IMR-90 (cell line): ENCODE data around the gene PCDHA5. TPM values are rescaled to one million over a fixed set of nuclear protein-coding genes. Genes with fewer than 3 reads are reported as not detected.

Experiments
- ATAC-seq: fragments of 200-7000 bp; cut with Tn5 transposase; 2 replicates; pipeline ENCODE4 v1.9.1; 2020; ENCODE audit warnings: low read depth, mild to moderate bottlenecking, moderate library complexity
- BruUV-seq: library from RNA; stranded (reverse); fragments of 400-500 nt; replicated peaks from 2 replicates; lab custom pipeline; 2021; lab: Mats Ljungman, UMichigan
- CTCF ChIA-PET: fragments of 300-600 bp; formaldehyde crosslinking; extraction: SDS; loops from one replicate; lab custom pipeline; 2021; ENCODE audit warnings: antibody characterized with exemption; lab: Yijun Ruan, JAX
- POLR2A ChIA-PET: fragments of 300-600 bp; sonication (Branson Sonifier 250); formaldehyde crosslinking; loops from one replicate; lab custom pipeline; 2022; ENCODE audit warnings: antibody characterized with exemption; ENCODE audit not compliant: unreplicated experiment; lab: Charles Lee
- DNase-seq: peaks from one replicate; pipeline ENCODE4 v3.0.0; 2013
- H2AFZ ChIP-seq: replicated peaks from 2 replicates; pipeline ENCODE3; 2013; ENCODE audit warnings: low read length, mild to moderate bottlenecking; ENCODE audit not compliant: poor library complexity
- H2AK5ac ChIP-seq: 2 replicates; pipeline ENCODE4 v1.6.1; 2013; ENCODE audit warnings: low read depth, low read length, inconsistent platforms
- H2AK9ac ChIP-seq: replicated peaks from 2 replicates; pipeline ENCODE3; 2013; ENCODE audit warnings: mild to moderate bottlenecking, low read depth, low read length, moderate library complexity; ENCODE audit not compliant: poor library complexity
- H2BK120ac ChIP-seq: 2 replicates; pipeline ENCODE4 v1.6.1; 2013; ENCODE audit warnings: low read depth, low read length, inconsistent platforms
- H2BK15ac ChIP-seq: 3 replicates; pipeline ENCODE4 v1.6.1; 2013; ENCODE audit warnings: low read depth, low read length, inconsistent platforms
- H2BK20ac ChIP-seq: 2 replicates; pipeline ENCODE4 v1.6.1; 2013; ENCODE audit warnings: low read depth, mild to moderate bottlenecking, inconsistent platforms, low read length, moderate library complexity
- H2BK5ac ChIP-seq: 2 replicates; pipeline ENCODE4 v1.6.1; 2013; ENCODE audit warnings: mild to moderate bottlenecking, low read depth, low read length, inconsistent platforms; ENCODE audit not compliant: poor library complexity, severe bottlenecking
- H3K14ac ChIP-seq: replicated peaks from 2 replicates; pipeline ENCODE4 v1.6.1; 2013; ENCODE audit warnings: low read depth, low read length, inconsistent platforms
- H3K18ac ChIP-seq: 2 replicates; pipeline ENCODE4 v1.6.1; 2013; ENCODE audit warnings: low read depth, low read length, control low read depth
- H3K23ac ChIP-seq: 2 replicates; pipeline ENCODE4 v1.6.1; 2013; ENCODE audit warnings: low read depth, low read length, inconsistent platforms
- H3K27ac ChIP-seq: 2 replicates; pipeline ENCODE4 v1.5.1; 2013; ENCODE audit warnings: mild to moderate bottlenecking, control low read depth, low read length; ENCODE audit not compliant: insufficient read depth
- H3K27me3 ChIP-seq: 2 replicates; pipeline ENCODE4 v1.6.1; 2013; ENCODE audit warnings: low read length; ENCODE audit not compliant: control insufficient read depth, insufficient read depth
- H3K36me3 ChIP-seq: 2 replicates; pipeline ENCODE4 v1.6.1; 2013; ENCODE audit warnings: low read length, mixed read lengths; ENCODE audit not compliant: control insufficient read depth, insufficient read depth
- H3K4ac ChIP-seq: 2 replicates; pipeline ENCODE4 v1.6.1; 2013; ENCODE audit warnings: low read depth, low read length, inconsistent platforms
- H3K4me1 ChIP-seq: 2 replicates; pipeline ENCODE4 v1.6.1; 2013; ENCODE audit warnings: low read length, mixed read lengths; ENCODE audit not compliant: control insufficient read depth, insufficient read depth
- H3K4me2 ChIP-seq: 2 replicates; pipeline ENCODE4 v1.6.1; 2013; ENCODE audit warnings: low read depth, mild to moderate bottlenecking, control low read depth, low read length, moderate library complexity
- H3K4me3 ChIP-seq: 2 replicates; pipeline ENCODE4 v1.5.1; 2013; ENCODE audit warnings: low read depth, mild to moderate bottlenecking, control low read depth, low read length, moderate library complexity; ENCODE audit not compliant: insufficient read depth
- H3K56ac ChIP-seq: 2 replicates; pipeline ENCODE4 v1.6.1; 2013; ENCODE audit warnings: low read length, inconsistent platforms; ENCODE audit not compliant: insufficient read depth; ENCODE audit errors: extremely low read depth
- H3K79me1 ChIP-seq, 2 experiments: 2 replicates each; pipeline ENCODE4 v1.6.1; 2013; ENCODE audit warnings: low read length in 2 of 2, inconsistent platforms in 1 of 2, low read depth in 1 of 2
- H3K9ac ChIP-seq: 2 replicates; pipeline ENCODE4 v1.6.1; 2013; ENCODE audit warnings: low read depth, low read length, control low read depth
- H3K9me1 ChIP-seq: 2 replicates; pipeline ENCODE4 v1.6.1; 2013; ENCODE audit warnings: low read length, inconsistent platforms; ENCODE audit not compliant: insufficient read depth
- H3K9me3 ChIP-seq: 2 replicates; pipeline ENCODE4 v1.6.1; 2013; ENCODE audit warnings: low read length; ENCODE audit not compliant: control insufficient read depth, insufficient read depth
- H4K20me1 ChIP-seq: 2 replicates; pipeline ENCODE4 v1.6.1; 2013; ENCODE audit warnings: low read length, inconsistent platforms; ENCODE audit not compliant: insufficient read depth
- H4K5ac ChIP-seq: 2 replicates; pipeline ENCODE4 v1.6.1; 2013; ENCODE audit warnings: mild to moderate bottlenecking, low read depth, low read length, control low read depth
- H4K8ac ChIP-seq, 2 experiments: 2 replicates each; pipeline ENCODE4 v1.6.1; 2013; ENCODE audit warnings: low read depth in 2 of 2, low read length in 2 of 2, control low read depth in 1 of 2, inconsistent platforms in 1 of 2
- H4K91ac ChIP-seq: 2 replicates; pipeline ENCODE4 v1.6.1; 2013; ENCODE audit warnings: low read depth, low read length, inconsistent platforms; ENCODE audit not compliant: insufficient read depth
- BHLHE40 ChIP-seq: fragments of 150-350 bp; IDR thresholded peaks from 2 replicates; pipeline ENCODE4 v1.6.1; 2016; ENCODE audit warnings: mild to moderate bottlenecking, low read depth, low read length
- FOS ChIP-seq: fragments of 150-350 bp; IDR thresholded peaks from 2 replicates; pipeline ENCODE4 v1.6.1; 2016; ENCODE audit warnings: low read depth, low read length
- MAZ ChIP-seq: IDR thresholded peaks from 2 replicates; pipeline ENCODE4 v1.6.1; 2012; ENCODE audit warnings: low read depth, mild to moderate bottlenecking, low read length, improper control_type of control experiment, moderate library complexity, borderline replicate concordance
- RCOR1 ChIP-seq: IDR thresholded peaks from 2 replicates; pipeline ENCODE4 v1.6.1; 2012; ENCODE audit warnings: mild to moderate bottlenecking, low read length, improper control_type of control experiment; ENCODE audit not compliant: insufficient replicate concordance
- WGBS, 2 experiments: methylation state at CpG; one replicate each; pipeline versions ENCODE4 v1.1.5 to v1.1.7; 2013; ENCODE audit warnings: missing lambda C conversion rate in 2 of 2; ENCODE audit not compliant: insufficient read length in 1 of 2; ENCODE audit errors: extremely low coverage in 2 of 2; 5-methylcytosine and 5-hydroxymethylcytosine counted together
- dilution Hi-C: fragments of 300-500 bp; cut with HindIII; formaldehyde crosslinking; loops from one replicate; pipeline ENCODE4 v1.14.3; 2018; ENCODE audit warnings: low sequenced_read_pairs; ENCODE audit not compliant: unreplicated experiment
- in situ Hi-C: fragments of 300-500 bp; cut with MboI; formaldehyde crosslinking; loops from 3 replicates; pipeline ENCODE4 v1.14.3; 2019; ENCODE audit warnings: low sequenced_read_pairs, inconsistent platforms, mixed read lengths
- intact Hi-C: fragments of 100-400 bp; cut with micrococcal nuclease; formaldehyde crosslinking; loops from 2 replicates; pipeline ENCODE4 v1.10.0; 2022
- polyA plus RNA-seq, 3 experiments: library from polyadenylated mRNA; depleted of rRNA; stranded (reverse); fragments of >200 nt; gene quantifications; 2 replicates each; pipeline ENCODE4 v1.2.3, GENCODE V29; 2012; ENCODE audit warnings: low replicate concordance in 1 of 3
- total RNA-seq: library from RNA; depleted of rRNA; stranded (reverse); fragments of >200 nt; gene quantifications from 2 replicates; pipeline ENCODE4 v1.2.3, GENCODE V29; 2012
- TF ChIP-seq, protein P1 (sequence below): conservative IDR thresholded peaks from 2 replicates; pipeline ENCODE4 v1.5.1; 2012; ENCODE audit warnings: mild to moderate bottlenecking, low read depth, low read length, improper control_type of control experiment
- TF ChIP-seq, protein P2 (sequence below): fragments of 150-350 bp; IDR thresholded peaks from 2 replicates; pipeline ENCODE4 v1.6.1; 2016; ENCODE audit warnings: low read depth, mild to moderate bottlenecking, low read length, moderate library complexity, borderline replicate concordance

Gene PCDHA5
- total and polyA plus RNA-seq, 2 of the 4 experiments (the other 2 are of a cell fraction) = not detected

DNA sequence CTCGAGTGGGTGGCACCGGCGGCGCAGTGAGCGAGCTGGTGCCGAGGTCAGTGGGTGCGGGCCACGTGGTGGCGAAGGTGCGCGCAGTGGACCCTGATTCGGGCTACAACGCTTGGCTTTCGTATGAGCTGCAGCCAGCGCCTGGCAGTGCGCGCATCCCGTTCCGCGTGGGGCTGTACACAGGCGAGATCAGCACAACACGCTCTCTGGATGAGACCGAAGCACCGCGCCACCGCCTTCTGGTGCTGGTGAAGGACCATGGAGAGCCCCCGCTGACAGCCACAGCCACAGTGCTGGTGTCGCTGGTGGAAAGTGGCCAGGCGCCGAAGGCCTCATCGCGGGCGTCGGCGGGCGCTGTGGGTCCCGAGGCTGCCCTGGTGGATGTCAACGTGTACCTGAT lies 2.1 kb downstream of the PCDHA5 start:
- intact Hi-C loops = no loop called here
- Histone ChIP-seq H2BK20ac (no peak overlapping the region), H3K4me2 (no peak overlapping the region), H4K91ac (no peak overlapping the region), H3K4me1 (no peaks in the 10 kb centered on the region), H3K27me3 (no peaks in the 10 kb centered on the region), H3K9ac (no peak overlapping the region), H3K9me3 (peaks cover 12% of the 10 kb centered on the region), H3K36me3 (no peaks in the 10 kb centered on the region), H4K20me1 (no peaks in the 10 kb centered on the region), H3K27ac (no peak overlapping the region), H2AK5ac (no peak overlapping the region), H2BK5ac (no peak overlapping the region), H3K4ac (no peak overlapping the region), H3K4me3 (no peak overlapping the region), H3K14ac (no peak overlapping the region), H2AFZ (no peak overlapping the region), H2BK120ac (no peak overlapping the region), H3K56ac (no peak overlapping the region), H3K9me1 (no peaks in the 10 kb centered on the region), H3K18ac (no peak overlapping the region), H4K8ac (no peak overlapping the region), H2BK15ac (no peak overlapping the region), H3K79me1 (no peaks in the 10 kb centered on the region), H2AK9ac (no peak overlapping the region), H4K5ac (no peak overlapping the region), H3K23ac (no peak overlapping the region)
- DNase-seq = no peak
- POLR2A ChIA-PET = no interaction called here
- CTCF ChIA-PET = no interaction called here
- 63% methylated on average over 20 of the region's 38 CpGs; no CpG with 5 or more reads in 1 of the 2 experiments for WGBS, 2 experiments
- no TSS peak for BruUV-seq
- dilution Hi-C loops = no loop called here
- in situ Hi-C loops = no loop called here
- TF ChIP-seq, protein P1, sequence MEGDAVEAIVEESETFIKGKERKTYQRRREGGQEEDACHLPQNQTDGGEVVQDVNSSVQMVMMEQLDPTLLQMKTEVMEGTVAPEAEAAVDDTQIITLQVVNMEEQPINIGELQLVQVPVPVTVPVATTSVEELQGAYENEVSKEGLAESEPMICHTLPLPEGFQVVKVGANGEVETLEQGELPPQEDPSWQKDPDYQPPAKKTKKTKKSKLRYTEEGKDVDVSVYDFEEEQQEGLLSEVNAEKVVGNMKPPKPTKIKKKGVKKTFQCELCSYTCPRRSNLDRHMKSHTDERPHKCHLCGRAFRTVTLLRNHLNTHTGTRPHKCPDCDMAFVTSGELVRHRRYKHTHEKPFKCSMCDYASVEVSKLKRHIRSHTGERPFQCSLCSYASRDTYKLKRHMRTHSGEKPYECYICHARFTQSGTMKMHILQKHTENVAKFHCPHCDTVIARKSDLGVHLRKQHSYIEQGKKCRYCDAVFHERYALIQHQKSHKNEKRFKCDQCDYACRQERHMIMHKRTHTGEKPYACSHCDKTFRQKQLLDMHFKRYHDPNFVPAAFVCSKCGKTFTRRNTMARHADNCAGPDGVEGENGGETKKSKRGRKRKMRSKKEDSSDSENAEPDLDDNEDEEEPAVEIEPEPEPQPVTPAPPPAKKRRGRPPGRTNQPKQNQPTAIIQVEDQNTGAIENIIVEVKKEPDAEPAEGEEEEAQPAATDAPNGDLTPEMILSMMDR = no peak
- no peak for TF ChIP-seq MAZ
- no peak for TF ChIP-seq BHLHE40
- TF ChIP-seq, protein P2, sequence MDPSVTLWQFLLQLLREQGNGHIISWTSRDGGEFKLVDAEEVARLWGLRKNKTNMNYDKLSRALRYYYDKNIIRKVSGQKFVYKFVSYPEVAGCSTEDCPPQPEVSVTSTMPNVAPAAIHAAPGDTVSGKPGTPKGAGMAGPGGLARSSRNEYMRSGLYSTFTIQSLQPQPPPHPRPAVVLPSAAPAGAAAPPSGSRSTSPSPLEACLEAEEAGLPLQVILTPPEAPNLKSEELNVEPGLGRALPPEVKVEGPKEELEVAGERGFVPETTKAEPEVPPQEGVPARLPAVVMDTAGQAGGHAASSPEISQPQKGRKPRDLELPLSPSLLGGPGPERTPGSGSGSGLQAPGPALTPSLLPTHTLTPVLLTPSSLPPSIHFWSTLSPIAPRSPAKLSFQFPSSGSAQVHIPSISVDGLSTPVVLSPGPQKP = no peak
- no peak for TF ChIP-seq RCOR1
- no peak for TF ChIP-seq FOS
- no peak for ATAC-seq
